Left renal pelvis (tissue), 4 donors: ENCODE data around the gene PNPLA7. TPM values are rescaled to one million over a fixed set of nuclear protein-coding genes. Genes with fewer than 3 reads are reported as not detected.
"Not testable (repeated sequence)": the region's sequence is repeated elsewhere in the genome, so short reads cannot be mapped to it uniquely, and the experiment has no call there.

ENCODE experiments used
- DNase-seq, 4 donors: peaks; one replicate each; pipeline ENCODE4 v3.0.0-alpha.2; 2013; ENCODE audit warnings: low read depth in 4 of 4, low spot score in 3 of 4
- polyA plus RNA-seq, 4 donors: library from polyadenylated mRNA; unstranded; fragments of 120-200 nt; gene quantifications; one replicate each; pipeline ENCODE4 v1.2.1, GENCODE V29; 2013; ENCODE audit not compliant: insufficient read length in 4 of 4

PNPLA7 gene
- polyA plus RNA-seq, 4 donors, result 1.4 to 4.6 (median 2.8) TPM

DNA sequence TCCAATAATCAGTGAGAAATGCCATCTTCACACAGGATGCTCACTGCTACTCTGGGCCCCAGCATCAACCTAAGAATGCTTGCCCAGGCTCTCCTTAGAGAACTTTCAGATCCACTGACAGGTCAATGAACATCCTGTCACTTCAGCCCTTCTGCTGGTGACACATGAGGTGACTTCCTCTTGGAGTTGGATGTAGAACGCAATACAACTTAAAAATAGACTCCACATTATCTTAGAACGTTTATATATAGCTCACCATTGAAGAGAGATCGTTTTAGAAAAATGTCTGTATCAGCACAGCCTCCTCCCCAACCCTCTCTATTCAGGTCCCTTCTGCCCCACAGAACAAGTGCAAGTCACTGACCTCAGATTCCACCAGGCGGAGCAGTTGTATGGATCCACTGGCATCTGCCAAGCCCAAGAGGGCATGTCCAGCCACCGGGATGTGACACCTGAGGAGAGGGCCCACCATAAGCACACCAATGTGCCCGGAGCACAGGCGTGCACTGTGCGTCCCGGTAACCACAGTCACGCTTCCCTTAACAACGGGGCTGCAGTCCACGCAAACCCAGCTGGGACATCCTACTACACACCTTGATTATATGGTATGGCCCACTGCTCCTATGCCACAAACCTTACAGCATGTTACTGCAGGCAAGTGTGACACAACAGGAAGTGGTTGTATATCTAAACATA, 25.7 kb upstream of the PNPLA7 start:
- DNase-seq, result no peak

DNA sequence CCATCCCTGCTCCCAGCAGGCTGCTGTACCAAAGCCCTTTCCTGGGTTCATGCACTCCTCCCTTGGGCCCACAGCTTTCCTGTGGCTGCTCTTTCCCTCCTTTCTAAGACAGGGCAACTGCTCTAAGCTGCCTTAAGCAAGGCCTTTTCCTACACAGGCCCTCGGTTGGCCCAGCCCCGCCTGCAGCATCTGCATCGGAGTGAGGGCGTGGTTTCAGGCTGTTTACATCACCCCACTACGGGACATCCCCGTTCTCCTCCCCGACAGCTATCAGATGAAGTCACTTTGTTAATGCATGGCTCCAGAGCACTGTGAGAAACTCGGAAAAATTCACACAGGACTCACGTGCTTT, 25.1 kb upstream of the PNPLA7 start:
- DNase-seq, result no peak

DNA sequence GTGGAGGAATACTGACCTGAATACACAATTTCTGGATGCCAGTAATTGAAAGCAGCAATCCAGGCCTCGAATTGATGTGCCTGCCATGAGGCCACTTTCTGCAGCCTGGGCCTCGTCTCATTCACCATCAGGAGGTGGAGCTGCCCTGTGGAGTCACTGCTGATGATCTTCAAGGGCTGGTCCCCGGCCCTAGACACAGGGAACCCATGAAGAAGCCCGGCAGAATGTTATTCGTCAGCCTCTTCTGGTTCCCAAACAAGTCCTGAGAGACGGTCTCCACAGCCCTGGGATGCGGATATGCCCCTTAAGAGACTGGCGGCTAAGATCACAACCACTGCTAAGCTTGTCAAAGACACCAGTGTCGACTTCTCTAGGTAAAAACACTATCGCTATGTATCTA, 24.0 kb upstream of the PNPLA7 start:
- no peak for DNase-seq

DNA sequence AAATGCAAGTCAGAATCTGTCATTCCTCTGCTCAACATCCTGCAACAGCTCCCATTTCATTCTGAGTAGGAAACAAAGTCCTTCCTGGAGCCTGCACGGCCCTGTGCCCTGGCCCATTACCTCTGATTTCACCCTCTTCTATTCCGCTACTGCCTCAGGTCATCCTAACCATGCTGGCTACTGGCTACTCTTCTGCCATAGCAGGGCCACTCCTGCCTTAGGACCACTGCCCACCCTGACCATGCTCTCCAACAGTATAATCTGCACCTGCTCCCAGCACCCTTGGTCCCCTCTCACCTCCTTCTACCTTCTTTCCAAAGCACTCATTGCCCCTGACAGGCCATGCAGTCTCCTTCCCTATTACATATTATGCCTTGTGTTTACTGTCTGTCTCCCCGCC, 20.4 kb upstream of the PNPLA7 start:
- no peak for DNase-seq

DNA sequence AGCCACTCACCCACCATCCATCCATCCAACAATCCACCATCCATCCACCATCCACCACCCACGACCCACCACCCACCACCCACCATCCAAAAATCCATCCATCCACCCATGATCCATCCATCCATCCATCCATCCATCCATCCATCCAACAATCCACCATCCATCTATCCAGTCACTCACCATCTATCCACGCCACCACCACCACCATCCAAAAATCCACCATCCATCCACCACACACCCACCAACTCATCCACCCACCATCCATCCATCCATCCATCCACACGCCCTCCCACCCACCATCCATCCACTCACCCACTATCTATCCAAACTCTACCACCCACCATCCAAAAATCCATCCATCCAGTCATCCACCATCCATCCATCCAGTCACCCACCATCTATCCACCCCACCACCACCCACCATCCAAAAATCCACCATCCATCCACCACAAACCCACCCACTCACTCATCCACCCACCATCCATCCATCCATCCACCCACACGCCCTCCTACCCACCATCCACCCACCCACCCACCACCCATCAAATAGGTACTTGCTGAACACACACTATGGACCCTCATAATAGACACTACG, 19.5 kb upstream of the PNPLA7 start:
- DNase-seq, result no peak

DNA sequence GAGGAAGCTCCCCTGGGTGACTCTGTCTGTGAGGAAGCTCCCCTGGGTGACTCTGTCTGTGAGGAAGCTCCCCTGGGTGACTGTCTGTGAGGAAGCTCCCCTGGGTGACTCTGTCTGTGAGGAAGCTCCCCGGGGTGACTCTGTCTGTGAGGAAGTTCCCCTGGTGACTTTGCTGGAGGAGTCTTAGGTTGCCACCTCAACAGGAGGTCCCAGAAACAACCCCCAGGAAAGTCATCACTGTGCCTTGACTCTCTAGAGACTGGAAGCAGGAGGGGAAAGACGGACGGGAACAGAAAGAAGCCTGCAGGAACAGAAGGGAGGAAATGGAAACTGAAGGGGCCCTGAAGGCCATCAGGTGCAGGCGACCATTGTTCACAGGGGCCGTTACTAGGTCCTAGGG, 18.2 kb upstream of the PNPLA7 start:
- DNase-seq, result not testable (repeated sequence)

DNA sequence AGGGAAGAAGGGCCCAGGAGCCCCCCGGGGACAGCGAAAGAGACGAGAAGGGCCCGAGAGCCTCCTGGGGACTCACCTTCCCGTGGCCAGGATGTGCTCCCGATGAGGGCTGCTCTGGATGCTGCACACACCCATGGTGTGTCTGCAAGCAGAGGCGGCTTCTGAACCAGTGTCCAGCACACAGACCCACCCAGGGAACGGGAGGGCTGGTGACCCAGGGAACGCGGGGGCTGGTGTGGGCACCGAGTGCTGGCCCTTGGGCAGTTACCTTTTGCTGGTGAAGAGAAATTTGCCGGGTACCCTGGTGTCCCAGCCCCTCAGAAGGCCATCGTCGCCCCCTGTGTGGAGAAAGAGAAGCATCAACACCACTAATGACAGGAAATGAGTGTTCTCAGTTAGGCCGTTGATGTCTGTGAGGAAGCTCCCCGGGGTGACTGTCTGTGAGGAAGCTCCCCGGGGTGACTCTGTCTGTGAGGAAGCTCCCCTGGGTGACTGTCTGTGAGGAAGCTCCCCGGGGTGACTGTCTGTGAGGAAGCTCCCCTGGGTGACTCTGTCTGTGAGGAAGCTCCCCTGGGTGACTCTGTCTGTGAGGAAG, 14.7 kb upstream of the PNPLA7 start:
- no peak for DNase-seq

DNA sequence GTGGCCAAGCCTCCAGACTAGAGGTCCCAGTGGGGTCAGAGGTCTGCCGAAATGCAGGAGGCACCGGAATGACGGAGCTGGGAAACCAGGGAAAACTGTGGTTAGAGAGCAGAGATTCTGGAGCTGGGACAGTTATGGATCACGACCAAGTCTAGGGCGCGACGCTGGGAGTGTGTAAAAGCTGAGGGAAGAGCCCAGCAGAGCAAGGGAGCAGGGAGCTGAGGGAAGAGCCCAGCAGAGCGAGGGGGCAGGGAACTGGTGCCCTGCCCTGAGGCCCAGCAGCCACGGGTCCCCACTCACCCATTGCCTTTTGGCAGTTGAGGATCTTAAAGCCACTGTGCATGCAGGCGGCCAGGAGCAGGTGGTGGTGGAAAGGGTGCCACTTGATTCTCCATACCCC, 13.9 kb upstream of the PNPLA7 start:
- no peak for DNase-seq

DNA sequence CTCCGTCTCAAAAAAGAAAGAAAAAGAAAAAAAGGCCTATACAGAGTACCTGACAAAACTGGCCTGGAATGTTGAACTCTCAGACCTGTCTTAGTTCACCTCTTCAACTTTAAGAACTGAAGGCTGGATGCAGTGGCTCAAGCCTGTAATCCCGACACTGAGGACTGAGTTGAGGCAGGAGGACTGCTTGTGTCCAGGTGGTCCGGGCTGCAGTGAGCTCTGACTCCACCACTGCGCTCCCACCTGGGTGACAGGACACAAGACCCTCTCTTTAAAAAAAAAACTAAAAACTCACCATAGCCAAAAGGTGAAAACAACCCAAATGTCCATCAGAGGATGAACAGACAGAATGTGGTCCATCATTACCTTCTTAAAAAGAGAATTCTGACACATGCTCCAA, 7.9 kb upstream of the PNPLA7 start:
- no peak for DNase-seq

DNA sequence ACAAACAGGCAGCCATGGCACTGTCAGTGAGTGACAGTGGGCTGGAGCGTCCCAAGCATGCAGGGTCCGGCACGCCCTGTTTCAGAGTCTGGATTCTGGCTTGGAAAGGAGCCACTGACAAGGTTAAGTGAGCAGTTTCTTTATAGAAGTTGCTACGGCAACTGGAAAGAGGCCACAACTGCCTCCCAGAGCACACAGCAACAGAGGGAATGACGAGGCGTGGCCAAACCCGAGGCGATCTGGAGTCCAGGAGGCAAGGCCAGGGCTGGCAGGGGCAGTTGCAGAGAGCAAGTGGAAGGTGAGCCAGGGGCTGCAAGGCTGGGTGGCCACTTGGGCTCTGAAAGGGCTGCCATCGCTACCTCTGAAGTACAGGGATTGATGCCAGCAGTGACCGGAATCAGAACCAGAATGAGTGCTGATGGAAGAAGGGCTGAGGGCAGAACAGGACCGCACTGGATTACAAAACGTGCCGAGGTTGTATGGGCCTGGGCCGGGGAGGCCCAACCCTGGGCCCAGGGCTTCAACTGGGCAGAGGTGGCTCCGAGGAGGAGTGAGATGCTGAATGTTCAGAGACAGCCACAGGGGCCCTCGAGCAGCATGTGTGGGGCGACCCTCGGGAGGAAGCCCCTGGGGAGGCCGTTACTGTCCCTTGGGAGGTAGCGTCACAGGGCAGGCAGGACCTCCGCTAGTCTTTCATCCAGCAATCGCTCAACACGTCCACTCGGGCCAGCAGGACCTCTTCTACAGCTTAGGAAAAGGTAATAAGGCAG, 6.1 kb upstream of the PNPLA7 start:
- no peak for DNase-seq

DNA sequence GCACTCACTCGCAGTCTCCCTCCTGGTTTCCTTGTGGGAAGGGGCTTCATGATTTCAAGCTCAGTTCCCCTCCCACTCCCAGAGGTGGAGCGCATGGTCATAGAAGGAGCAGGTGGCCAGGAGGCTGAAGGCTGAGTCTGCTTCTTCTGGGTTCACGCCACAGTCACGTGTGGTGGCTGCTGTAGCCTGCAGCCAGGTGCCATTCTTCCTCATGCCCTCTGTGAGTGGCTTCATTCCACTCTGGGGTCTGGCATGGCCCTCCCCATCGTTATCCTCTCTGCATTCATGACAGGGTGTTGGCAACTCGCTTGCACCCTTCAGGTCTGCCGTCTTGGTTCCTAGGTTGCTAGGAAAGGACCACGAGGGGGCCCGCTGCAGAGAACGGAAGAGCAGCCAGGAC, 5.0 kb upstream of the PNPLA7 start:
- no peak for DNase-seq

DNA sequence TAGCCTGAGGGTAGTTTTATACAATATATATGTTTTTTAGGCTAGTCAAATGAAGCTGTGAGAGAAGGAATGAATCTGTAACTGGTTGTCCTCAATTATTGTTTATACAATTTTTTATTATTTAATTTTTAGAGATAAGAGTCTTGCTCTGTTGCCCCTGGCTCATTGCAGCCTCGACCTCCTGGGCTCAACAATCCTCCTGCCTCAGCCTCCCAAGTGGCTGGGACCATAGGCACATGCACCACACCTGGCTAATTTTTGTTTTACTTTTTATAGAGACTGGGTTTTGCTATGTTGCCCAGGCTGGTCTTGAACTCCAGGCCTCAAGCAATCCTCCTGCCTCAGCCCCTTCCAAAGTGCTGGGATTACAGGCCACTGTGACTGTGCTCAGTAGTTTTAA, 4.1 kb upstream of the PNPLA7 start:
- no peak for DNase-seq

DNA sequence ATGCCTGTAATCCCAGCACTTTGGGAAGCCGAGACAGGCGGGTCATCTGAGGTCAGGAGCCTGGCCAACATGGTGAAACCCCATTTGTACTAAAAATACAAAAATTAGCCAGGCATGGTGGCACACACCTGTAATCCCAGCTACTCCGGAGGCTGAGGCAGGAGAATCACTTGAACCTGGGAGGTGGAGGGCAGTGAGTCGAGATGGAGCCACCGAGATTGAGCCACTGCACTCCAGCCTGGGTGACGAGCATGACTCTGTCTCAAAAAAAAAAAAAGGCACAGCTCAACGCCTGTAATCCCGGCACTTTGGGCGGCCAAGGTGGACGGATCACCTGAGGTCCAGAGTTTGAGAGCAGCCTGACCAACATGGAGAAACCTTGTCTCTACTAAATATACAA, 3.5 kb upstream of the PNPLA7 start:
- not testable (repeated sequence) for DNase-seq

DNA sequence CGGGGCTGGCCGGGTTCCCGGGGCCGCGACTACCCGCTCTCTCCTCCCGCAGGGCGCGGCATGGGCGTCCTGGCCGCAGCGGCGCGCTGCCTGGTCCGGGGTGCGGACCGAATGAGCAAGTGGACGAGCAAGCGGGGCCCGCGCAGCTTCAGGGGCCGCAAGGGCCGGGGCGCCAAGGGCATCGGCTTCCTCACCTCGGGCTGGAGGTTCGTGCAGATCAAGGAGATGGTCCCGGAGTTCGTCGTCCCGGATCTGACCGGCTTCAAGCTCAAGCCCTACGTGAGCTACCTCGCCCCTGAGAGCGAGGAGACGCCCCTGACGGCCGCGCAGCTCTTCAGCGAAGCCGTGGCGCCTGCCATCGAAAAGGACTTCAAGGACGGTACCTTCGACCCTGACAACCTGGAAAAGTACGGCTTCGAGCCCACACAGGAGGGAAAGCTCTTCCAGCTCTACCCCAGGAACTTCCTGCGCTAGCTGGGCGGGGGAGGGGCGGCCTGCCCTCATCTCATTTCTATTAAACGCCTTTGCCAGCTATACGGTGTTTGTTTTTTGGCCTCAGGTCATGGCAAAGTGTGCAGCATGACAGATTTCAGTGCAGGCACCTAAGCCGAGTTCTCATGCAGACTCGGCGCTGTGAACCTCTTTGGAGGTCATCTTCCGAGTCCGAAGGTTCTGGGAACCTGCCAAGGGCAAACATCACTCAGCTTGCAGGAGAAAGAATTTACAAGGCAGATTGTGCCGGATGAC, 2.0 kb upstream of the PNPLA7 start:
- no peak for DNase-seq

DNA sequence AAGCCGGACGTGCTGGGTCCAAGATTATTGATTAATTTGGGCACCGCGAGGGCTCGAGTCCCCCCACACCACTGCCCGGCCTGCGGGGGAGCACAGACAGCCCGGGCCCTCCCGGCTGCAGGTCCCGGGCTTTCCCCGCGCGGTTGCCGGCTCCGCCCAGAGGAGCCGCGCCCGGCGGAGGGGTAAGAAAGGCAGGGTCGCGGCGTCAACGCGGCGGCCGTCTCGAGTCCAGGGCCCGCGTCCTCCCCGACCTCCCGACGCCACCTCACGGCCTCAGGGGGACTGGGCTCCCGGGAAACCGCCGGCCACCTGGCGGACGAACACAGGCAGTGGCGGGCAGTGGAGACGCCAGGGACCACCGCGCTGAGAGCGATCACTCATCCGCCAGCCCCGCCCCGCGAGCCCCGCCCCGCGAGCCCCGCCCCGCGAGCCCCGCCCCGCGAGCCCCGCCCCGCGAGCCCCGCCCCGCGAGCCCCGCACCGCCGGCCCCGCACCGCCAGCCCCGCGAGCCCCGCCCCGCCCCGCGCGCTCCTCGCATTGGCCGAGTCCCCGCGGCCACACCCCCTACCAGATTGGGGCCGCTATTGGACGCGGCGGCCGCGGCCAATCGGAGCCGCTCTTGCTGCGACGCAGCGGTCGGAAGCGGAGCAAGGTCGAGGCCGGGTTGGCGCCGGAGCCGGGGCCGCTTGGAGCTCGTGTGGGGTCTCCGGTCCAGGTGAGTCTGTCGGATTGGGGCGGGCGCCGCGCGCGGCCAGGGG, 1.2 kb upstream of the PNPLA7 start, which contains the start of gene MRPL41:
Gene MRPL41 (plus strand): TSS at position 616 of the 758 bp plus-strand sequence. CDS start 203 bp downstream, outside the sequence.
- peak in 3 of 4 donors; percentile 64 to 73 (median 69) for DNase-seq

DNA sequence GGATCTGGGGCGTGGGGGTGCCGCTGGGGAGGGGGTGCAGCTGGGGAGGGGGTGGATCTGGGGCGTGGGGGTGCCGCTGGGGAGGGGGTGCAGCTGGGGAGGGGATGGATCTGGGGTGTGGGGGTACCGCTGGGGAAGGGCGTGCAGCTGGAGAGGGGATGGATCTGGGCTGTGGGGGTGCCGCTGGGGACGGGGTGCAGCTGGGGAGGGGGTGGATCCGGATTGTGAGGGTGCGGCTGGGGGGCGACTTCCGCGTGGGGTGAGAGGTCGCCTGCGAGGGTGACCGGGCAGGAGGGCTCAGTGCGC, 709 bp upstream of the PNPLA7 start:
- not testable (repeated sequence) for DNase-seq

DNA sequence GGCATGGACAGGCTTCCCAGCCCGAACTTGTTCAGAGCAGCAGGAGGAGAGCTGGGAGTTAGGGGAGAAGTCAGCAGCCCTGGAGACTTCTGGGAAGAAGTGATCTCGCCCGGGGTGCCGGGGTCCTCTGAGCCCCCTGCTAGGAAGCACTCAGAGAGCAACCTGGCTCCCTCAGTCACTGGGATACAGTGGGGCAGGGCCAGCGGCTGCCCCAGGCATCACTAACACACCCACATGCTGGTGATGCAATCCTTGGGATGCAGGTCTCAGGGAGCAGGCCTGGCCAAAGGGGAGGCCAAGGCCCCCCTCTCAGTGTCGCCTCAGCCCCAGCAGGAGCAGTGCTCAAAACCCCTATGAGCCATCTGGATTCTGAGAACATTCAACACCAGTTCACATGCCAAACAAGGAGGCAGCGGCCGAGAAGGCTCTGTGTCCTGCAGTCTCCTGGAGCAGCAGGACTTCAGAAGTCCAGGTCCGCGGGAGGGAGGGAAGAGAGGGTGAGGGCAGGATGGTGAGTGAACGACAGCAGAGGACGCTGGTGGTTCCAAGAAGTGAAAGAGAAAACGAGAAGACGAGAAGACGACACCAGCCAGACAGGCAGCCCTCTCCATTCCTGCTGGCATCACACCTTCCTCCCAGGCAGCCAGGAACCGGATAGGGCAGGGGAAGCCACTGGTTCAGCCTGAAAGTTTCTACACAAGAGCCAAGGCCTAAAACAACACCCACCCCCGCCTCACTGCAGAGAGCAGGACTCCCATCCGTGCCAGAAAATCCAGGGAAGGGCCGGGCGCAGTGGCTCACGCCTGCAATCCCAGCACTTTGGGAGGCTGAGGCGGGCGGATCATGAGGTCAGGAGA, 2.3 kb downstream of the PNPLA7 start:
- no peak for DNase-seq

DNA sequence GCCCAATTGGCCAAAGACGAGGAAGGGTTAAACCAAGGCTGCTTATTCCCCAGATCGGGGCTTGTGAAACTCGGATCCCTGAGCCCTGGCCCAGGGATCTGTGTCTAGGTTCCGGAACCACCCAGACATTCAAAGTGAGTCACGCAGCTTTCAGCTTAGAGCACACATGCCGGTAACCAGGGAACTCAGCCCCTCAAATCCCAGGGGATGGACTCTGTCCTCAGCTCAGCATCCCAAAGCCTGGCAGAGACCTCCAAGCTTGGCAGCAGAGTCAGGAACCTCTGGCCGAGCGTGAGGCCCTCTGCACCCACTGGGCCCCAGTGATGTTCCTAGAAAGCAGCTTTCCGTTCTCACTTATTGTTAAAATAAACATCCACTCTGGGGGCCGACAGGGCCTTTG, 5.1 kb downstream of the PNPLA7 start:
- DNase-seq, result no peak

DNA sequence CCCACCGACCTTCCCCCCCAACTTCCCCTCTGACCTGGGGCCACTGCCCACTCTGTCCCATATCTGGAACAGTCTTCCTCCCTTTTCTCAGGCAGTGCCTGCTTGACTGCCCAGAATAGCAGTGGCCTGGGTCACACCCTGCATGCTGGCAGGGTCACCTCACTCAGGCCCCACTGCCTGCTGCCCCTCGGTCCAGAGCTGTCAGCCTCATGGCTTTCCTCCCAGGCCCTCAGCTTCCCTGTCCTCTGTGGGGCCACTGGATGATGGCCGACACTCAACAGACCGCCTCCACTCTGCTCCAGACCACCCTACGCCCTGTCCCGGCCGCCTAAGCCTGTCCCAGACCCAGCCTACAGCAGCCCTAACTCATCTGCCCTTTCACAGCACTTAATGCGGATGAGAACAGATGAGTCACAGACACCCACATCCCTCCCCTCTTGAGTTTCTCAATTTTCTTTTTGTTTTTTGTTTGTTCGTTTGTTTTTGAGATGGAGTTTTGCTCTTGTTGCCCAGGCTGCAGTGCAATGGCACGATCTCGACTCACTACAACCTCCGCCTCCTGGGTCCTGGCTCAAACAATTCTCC, 5.9 kb downstream of the PNPLA7 start:
- no peak for DNase-seq
